HepG2 (cell line): ENCODE data around the gene FAM43A. TPM values are rescaled to one million over a fixed set of nuclear protein-coding genes. Genes with fewer than 3 reads are reported as not detected.

Experiments
- ATAC-seq: fragments of 200-7000 bp; cut with Tn5 transposase; 3 replicates; pipeline ENCODE4 v1.9.1; 2020; ENCODE audit warnings: mild to moderate bottlenecking, moderate library complexity
- BruUV-seq: library from RNA; stranded (reverse); fragments of 400-500 nt; replicated peaks from 2 replicates; lab custom pipeline; 2021; lab: Mats Ljungman, UMichigan
- CTCF ChIA-PET: fragments of 300-600 bp; formaldehyde crosslinking; extraction: SDS; loops from one replicate; lab custom pipeline; 2021; ENCODE audit warnings: low total read pairs, inconsistent platforms, low intra/inter-chr PET ratio; lab: Yijun Ruan, JAX
- POLR2A ChIA-PET: fragments of 350-600 bp; sonication (Branson Sonifier 250); formaldehyde crosslinking; loops from one replicate; lab custom pipeline; 2020; ENCODE audit warnings: antibody characterized with exemption, inconsistent platforms; lab: Yijun Ruan, JAX
- DNase-seq: peaks from one replicate; pipeline ENCODE4 v3.0.0-alpha.2; 2015; ENCODE audit warnings: low spot score
- FAIRE-seq: peaks from 3 replicates; lab custom pipeline; 2011; peaks lifted over from hg19 to GRCh38; lab: Jason Lieb, UNC
- H2AFZ ChIP-seq: one replicate; pipeline ENCODE4 v1.6.1; 2011; ENCODE audit warnings: low read length, inconsistent platforms
- H3K27ac ChIP-seq: fragments of 300-600 bp; 3 replicates; pipeline ENCODE4 v1.8.0; 2011; ENCODE audit warnings: mixed run types, mild to moderate bottlenecking, mixed read lengths, low read length, inconsistent platforms; ENCODE audit not compliant: insufficient read depth; ENCODE audit errors: extremely low read length
- H3K27me3 ChIP-seq, 2 experiments: fragments of 200-600 bp in 1 of 2; 2 replicates in 1 of 2; 3 replicates in 1 of 2; pipeline versions ENCODE4 v1.6.0 to v1.8.0; 2011; ENCODE audit warnings: low read length in 2 of 2, mild to moderate bottlenecking in 2 of 2, moderate library complexity in 2 of 2, inconsistent platforms in 1 of 2; ENCODE audit not compliant: insufficient read depth in 2 of 2, control insufficient read depth in 1 of 2
- H3K36me3 ChIP-seq, 2 experiments: fragments of 200-600 bp in 1 of 2; replicated peaks in 1 of 2; 2 replicates in 1 of 2; 3 replicates in 1 of 2; pipeline versions ENCODE4 v1.5.1 to v1.8.0; 2011; ENCODE audit warnings: low read length in 2 of 2, inconsistent platforms in 1 of 2; ENCODE audit not compliant: insufficient read depth in 2 of 2, control insufficient read depth in 1 of 2
- H3K4me1 ChIP-seq: 2 replicates; pipeline ENCODE4 v1.5.1; 2012; ENCODE audit warnings: low read length, inconsistent platforms; ENCODE audit not compliant: insufficient read depth
- H3K4me2 ChIP-seq: 2 replicates; pipeline ENCODE4 v1.6.0; 2011; ENCODE audit warnings: low read depth, low read length, inconsistent platforms
- H3K4me3 ChIP-seq, 3 experiments: fragments of 200-600 bp in 1 of 3; sonication (generic), shearing (Covaris generic) in 1 of 3; replicated peaks in 1 of 3; 2 replicates each; pipeline ENCODE4 v1.5.1; 2011 to 2016; ENCODE audit warnings: low read length in 3 of 3, inconsistent platforms in 2 of 3, low read depth in 2 of 3, mild to moderate bottlenecking in 2 of 3, control low read depth in 1 of 3, mixed read lengths in 1 of 3; ENCODE audit not compliant: insufficient read depth in 1 of 3
- H3K79me2 ChIP-seq: one replicate; pipeline ENCODE4 v1.6.1; 2011; ENCODE audit warnings: low read length, inconsistent platforms; ENCODE audit not compliant: insufficient read depth
- H3K9ac ChIP-seq: 2 replicates; pipeline ENCODE4 v1.6.0; 2011; ENCODE audit warnings: mild to moderate bottlenecking, low read depth, low read length, inconsistent platforms; ENCODE audit not compliant: insufficient read depth
- H3K9me3 ChIP-seq: 2 replicates; pipeline ENCODE4 v1.5.1; 2012; ENCODE audit warnings: mild to moderate bottlenecking, low read length
- H4K20me1 ChIP-seq: 2 replicates; pipeline ENCODE4 v1.6.0; 2011; ENCODE audit warnings: inconsistent platforms, mild to moderate bottlenecking, low read length, moderate library complexity; ENCODE audit not compliant: insufficient read depth
- AGO1 ChIP-seq: fragments of 200-400 bp; formaldehyde crosslinking; IDR thresholded peaks from 2 replicates; pipeline ENCODE4 v1.6.1; 2017; ENCODE audit warnings: mild to moderate bottlenecking, low read depth, low read length, moderate library complexity; ENCODE audit not compliant: poor library complexity, severe bottlenecking
- ATF7 ChIP-seq, 2 experiments: fragments of 450-650 bp in 1 of 2; sonication (generic) in 1 of 2; formaldehyde crosslinking in 1 of 2; IDR thresholded peaks; 2 replicates each; pipeline versions ENCODE4 v1.4.0 to v1.6.1; 2016 to 2020; ENCODE audit warnings: antibody characterized with exemption in 1 of 2, mild to moderate bottlenecking in 1 of 2, missing genetic modification reagents in 1 of 2
- CREB1 ChIP-seq, 2 experiments: fragments of 450-650 bp in 1 of 2; IDR thresholded peaks; 2 replicates each; pipeline ENCODE4 v1.6.1; 2016 to 2017; ENCODE audit warnings: control low read depth in 1 of 2, mild to moderate bottlenecking in 1 of 2, missing compliant biosample characterization in 1 of 2, missing genetic modification characterization in 1 of 2
- ELF4 ChIP-seq: sonication (generic); formaldehyde crosslinking; IDR thresholded peaks from 2 replicates; pipeline ENCODE4 v1.5.0; 2020; ENCODE audit warnings: missing genetic modification reagents, mild to moderate bottlenecking, moderate library complexity, borderline replicate concordance
- GABPA ChIP-seq, 2 experiments: IDR thresholded peaks; 2 replicates each; pipeline ENCODE4 v1.6.1; 2011 to 2016; ENCODE audit warnings: low read depth in 2 of 2, low read length in 1 of 2, missing biosample characterization in 1 of 2, missing genetic modification characterization in 1 of 2
- JUNB ChIP-seq: sonication (generic); formaldehyde crosslinking; IDR thresholded peaks from 2 replicates; pipeline ENCODE4 v1.8.0; 2022; ENCODE audit warnings: missing genetic modification reagents, mild to moderate bottlenecking, borderline replicate concordance
- KLF6 ChIP-seq: IDR thresholded peaks from 2 replicates; pipeline ENCODE4 v1.8.0; 2016; ENCODE audit warnings: missing biosample characterization, missing genetic modification reagents
- MIER3 ChIP-seq: IDR thresholded peaks from 2 replicates; pipeline ENCODE4 v1.6.1; 2016; ENCODE audit warnings: missing compliant biosample characterization, borderline replicate concordance
- NAIF1 ChIP-seq: sonication (generic); formaldehyde crosslinking; IDR thresholded peaks from 2 replicates; pipeline ENCODE4 v1.5.0; 2020; ENCODE audit warnings: mild to moderate bottlenecking, missing genetic modification reagents, borderline replicate concordance
- PBX2 ChIP-seq: IDR thresholded peaks from 2 replicates; pipeline ENCODE4 v1.6.1; 2016; ENCODE audit warnings: control low read depth
- SAP130 ChIP-seq: IDR thresholded peaks from 2 replicates; pipeline ENCODE4 v1.6.1; 2016; ENCODE audit warnings: low read depth
- TSC22D2 ChIP-seq: sonication (generic); formaldehyde crosslinking; IDR thresholded peaks from 2 replicates; pipeline ENCODE4 v1.5.1; 2020; ENCODE audit warnings: missing genetic modification reagents, mild to moderate bottlenecking, borderline replicate concordance
- ZKSCAN5 ChIP-seq: sonication (generic); formaldehyde crosslinking; IDR thresholded peaks from 2 replicates; pipeline ENCODE4 v1.5.1; 2020; ENCODE audit warnings: mild to moderate bottlenecking, missing genetic modification reagents
- WGBS: methylation state at CpG from one replicate; pipeline ENCODE4 v1.1.6; 2017; ENCODE audit warnings: low lambda C conversion rate; 5-methylcytosine and 5-hydroxymethylcytosine counted together
- in situ Hi-C: cut with HindIII; loops from 2 replicates; pipeline ENCODE4 v1.10.0; 2017; ENCODE audit warnings: low pct_unique_long_range_greater_than_20kb; ENCODE audit not compliant: extremely low pct_ligation_motif_present
- intact Hi-C: fragments of 100-400 bp; cut with micrococcal nuclease; formaldehyde crosslinking; loops from one replicate; pipeline ENCODE4 v1.10.0; 2022; ENCODE audit not compliant: unreplicated experiment
- polyA plus RNA-seq, 8 experiments: library from polyadenylated mRNA; depleted of rRNA in 3 of 8; stranded (reverse) in 7 of 8; unstranded in 1 of 8; fragments of >200 nt; fragmentation: Illumina TruSeq in 4 of 8; extraction: Trizol in 4 of 8; gene quantifications; 2 replicates each; pipeline versions ENCODE4 v1.2.1 to v1.2.3, GENCODE V29; 2011 to 2016; ENCODE audit warnings: low read depth in 4 of 8, missing spikeins in 1 of 8, mixed read lengths in 1 of 8; ENCODE audit not compliant: insufficient read depth in 1 of 8
- total RNA-seq, 5 experiments: library from RNA; depleted of rRNA; stranded (reverse); fragments of >200 nt; fragmentation: Illumina TruSeq; extraction: Trizol; gene quantifications; 2 replicates each; pipeline ENCODE4 v1.2.3, GENCODE V29; 2016; ENCODE audit warnings: low read depth in 1 of 5

Gene FAM43A
- total and polyA plus RNA-seq, 2 of the 13 experiments (the other 11 are each of a cell fraction or from before 2014, with no cell fraction given), result 0.91 to 1.8 TPM

- no peak for TF ChIP-seq KLF6 (CRISPR knock-in tag)
- no peak for TF ChIP-seq AGO1
- TF ChIP-seq CREB1 (IDR thresholded peaks at IDR 0.05), result peak; percentile 22; the same call in 1 of the 2 replicates
- TF ChIP-seq CREB1 (CRISPR knock-in tag; IDR thresholded peaks at IDR 0.05), result no peak
- TF ChIP-seq ATF7 (IDR thresholded peaks at IDR 0.05), result peak; percentile 74
- no peak for TF ChIP-seq ATF7 (CRISPR knock-in tag; IDR thresholded peaks at IDR 0.05)
- Histone ChIP-seq H2AFZ (no peak overlapping the region), H3K79me2 (no peaks in the 10 kb centered on the region), H3K4me1 (peaks cover 8% of the 10 kb centered on the region), H3K27me3 (peaks cover 0 to 6% of the 10 kb centered on the region in 2 experiments; a peak in 2 of 5 replicates), H3K36me3 (no peaks in the 10 kb centered on the region), H3K4me2 (no peak overlapping the region), H3K9me3 (no peaks in the 10 kb centered on the region), H3K9ac (no peak overlapping the region), H3K27ac (no peak overlapping the region), H3K4me3 (no peak overlapping the region), H4K20me1 (no peaks in the 10 kb centered on the region)
- DNase-seq, result no peak
- ChIA-PET CTCF (no interaction called here), POLR2A (no interaction called here)
- in situ Hi-C loops, result no loop called here
- 24% methylated on average over 8 of the region's 8 CpGs for WGBS
- ATAC-seq, result no peak
- no peak for FAIRE-seq
- BruUV-seq, result no TSS peak
- intact Hi-C loops, result no loop called here
These were observed 29.5 kb downstream of the FAM43A start for GRCh38 chr3:194715022-194715800.

GRCh38 chr3:194718079-194718478 is 32.4 kb downstream of the FAM43A start:
- in situ Hi-C loops, result no loop called here
- POLR2A ChIA-PET, result no interaction called here

More at GRCh38 chr3:194718079-194718478, 32.4 kb downstream of the FAM43A start:
- H3K9me3 ChIP-seq, result no peaks in the 10 kb centered on the region
- no peaks in the 10 kb centered on the region for H4K20me1 ChIP-seq
- H3K36me3 ChIP-seq, result no peaks in the 10 kb centered on the region
- ATAC-seq, result no peak
- H3K9ac ChIP-seq, result no peak overlapping the region
- H2AFZ ChIP-seq, result no peak overlapping the region
- no peak overlapping the region for H3K4me2 ChIP-seq
- CTCF ChIA-PET, result no interaction called here
- peaks cover 0 to 6% of the 10 kb centered on the region in 2 experiments; a peak in 2 of 5 replicates for H3K27me3 ChIP-seq
- TF ChIP-seq NAIF1 (CRISPR knock-in tag), result no peak
- no peak for TF ChIP-seq ELF4 (CRISPR knock-in tag)
- no peak for TF ChIP-seq JUNB (CRISPR knock-in tag)
- no peak for TF ChIP-seq PBX2 (CRISPR knock-in tag)
- TF ChIP-seq SAP130 (CRISPR knock-in tag), result no peak
- TF ChIP-seq TSC22D2 (CRISPR knock-in tag), result no peak
- TF ChIP-seq ZKSCAN5 (CRISPR knock-in tag), result no peak
- no peak for TF ChIP-seq GABPA (IDR thresholded peaks at IDR 0.05; ENCODE audit: low read depth, low read length)
- TF ChIP-seq GABPA (CRISPR knock-in tag; IDR thresholded peaks at IDR 0.05; ENCODE audit: low read depth), result no peak
- no peak for TF ChIP-seq MIER3
- no peaks in the 10 kb centered on the region for H3K79me2 ChIP-seq
- WGBS, result 4% methylated on average over 2 of the region's 2 CpGs
- no peak for DNase-seq
- FAIRE-seq, result no peak
- no TSS peak for BruUV-seq
- intact Hi-C loops, result no loop called here
- H3K4me3 ChIP-seq, result no peak overlapping the region
- H3K27ac ChIP-seq, result no peak overlapping the region
- H3K4me1 ChIP-seq, result peaks cover 27% of the 10 kb centered on the region
